ENCODE data around the gene BCORL1.

BCORL1 gene

GRCh38 chrX:130015181-130015580 lies 32.7 kb downstream of the BCORL1 start:
- DNase-seq = no peak

- DNase-seq = no peak
Measured at GRCh38 chrX:130018143-130018542, 35.7 kb downstream of the BCORL1 start.

- no peak for DNase-seq
Measured at GRCh38 chrX:130020661-130021324, 38.4 kb downstream of the BCORL1 start.

- DNase-seq = no peak
Measured at GRCh38 chrX:130024127-130024526, 41.7 kb downstream of the BCORL1 start.

- no peak for DNase-seq
Measured at GRCh38 chrX:130025256-130025655, 42.8 kb downstream of the BCORL1 start.

- DNase-seq = no peak
Measured at GRCh38 chrX:130027569-130027968, 45.1 kb downstream of the BCORL1 start.

GRCh38 chrX:130028196-130028595 lies 45.8 kb downstream of the BCORL1 start:
- DNase-seq = no peak

GRCh38 chrX:130030826-130031225 lies 48.4 kb downstream of the BCORL1 start:
- no peak for DNase-seq

- DNase-seq = no peak
Measured at GRCh38 chrX:130032552-130032951, 50.1 kb downstream of the BCORL1 start.

GRCh38 chrX:130034178-130034577 lies 51.7 kb downstream of the BCORL1 start:
- DNase-seq = no peak

- DNase-seq = no peak
Measured at GRCh38 chrX:130039847-130040246, 57.4 kb downstream of the BCORL1 start.

- DNase-seq = no peak
Measured at GRCh38 chrX:130047416-130047815, 65.0 kb downstream of the BCORL1 start.

- DNase-seq = no peak
Measured at GRCh38 chrX:130048686-130049222, 66.3 kb downstream of the BCORL1 start.

- no peak for DNase-seq
Measured at GRCh38 chrX:130049821-130050220, 67.4 kb downstream of the BCORL1 start.

- DNase-seq = no peak
Measured at GRCh38 chrX:130051176-130051845, 68.9 kb downstream of the BCORL1 start.

- no peak for DNase-seq
Measured at GRCh38 chrX:130053236-130053635, 70.8 kb downstream of the BCORL1 start.

GRCh38 chrX:130055103-130055502 lies 72.7 kb downstream of the BCORL1 start:
- no peak for DNase-seq

GRCh38 chrX:130055899-130056298 lies 73.5 kb downstream of the BCORL1 start:
- DNase-seq = no peak

- no peak for DNase-seq
Measured at GRCh38 chrX:130057209-130057608, 74.8 kb downstream of the BCORL1 start.

GRCh38 chrX:130058652-130059051 lies 76.2 kb downstream of the BCORL1 start:
- DNase-seq = no peak

- DNase-seq = peak; percentile 36
Measured at GRCh38 chrX:130060122-130061069, 78.0 kb downstream of the BCORL1 start.

GRCh38 chrX:130066975-130067615 lies 84.7 kb downstream of the BCORL1 start:
- no peak for DNase-seq

All from DMS79 (cell line).